GM12891 (cell line): ENCODE data around the gene HSBP1L1.

Experiments used
- PAX5 ChIP-seq: IDR thresholded peaks from 2 replicates; pipeline ENCODE4 v1.6.1; 2011; ENCODE audit warnings: low read length, moderate library complexity, mild to moderate bottlenecking; ENCODE audit not compliant: insufficient read depth, severe bottlenecking
- POLR2A ChIP-seq: IDR thresholded peaks from 2 replicates; pipeline ENCODE4 v1.6.1; 2011; ENCODE audit warnings: low read depth, low read length, control low read depth
- POLR2AphosphoS5 ChIP-seq: IDR thresholded peaks from 2 replicates; pipeline ENCODE4 v1.6.1; 2011; ENCODE audit warnings: low read depth, low read length, control low read depth
- POU2F2 ChIP-seq: IDR thresholded peaks from 2 replicates; pipeline ENCODE4 v1.6.1; 2011; ENCODE audit warnings: low read depth, mild to moderate bottlenecking, control low read depth, low read length, moderate library complexity
- SPI1 ChIP-seq: IDR thresholded peaks from 2 replicates; pipeline ENCODE4 v1.6.1; 2011; ENCODE audit warnings: low read depth, low read length, control low read depth
- TAF1 ChIP-seq: IDR thresholded peaks from 2 replicates; pipeline ENCODE4 v1.6.1; 2011; ENCODE audit warnings: low read depth, low read length, control low read depth

DNA sequence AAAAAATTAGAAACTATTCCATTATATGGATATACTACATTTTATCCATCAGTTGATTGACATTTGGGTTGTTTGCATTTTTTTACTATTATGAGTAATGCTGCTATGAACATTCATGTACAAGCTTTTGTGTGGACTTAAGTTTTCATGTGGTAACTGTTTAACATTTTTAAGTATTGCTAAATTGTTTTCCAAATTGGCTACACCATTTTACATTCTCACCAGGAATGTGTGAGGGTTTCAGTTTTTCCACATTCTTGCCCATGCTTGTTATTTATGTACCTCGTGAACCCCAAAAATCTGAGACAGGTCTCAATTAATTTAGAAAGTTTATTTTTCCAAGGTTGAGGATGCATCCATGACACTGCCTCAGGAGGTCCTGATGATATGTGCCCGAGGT is 27.1 kb downstream of the HSBP1L1 start:
- TF ChIP-seq POLR2A (no peak), POLR2AphosphoS5 (no peak), TAF1 (no peak), SPI1 (no peak), POU2F2 (no peak), PAX5 (no peak)
